ENCODE results near the gene LRRC28. TPM values are rescaled to one million over a fixed set of nuclear protein-coding genes. Genes with fewer than 3 reads are reported as not detected.

The LRRC28 gene
- total RNA-seq, 1 donor: 27.6 TPM

- DNase-seq (ENCODE audit: low read depth): no peak
- no peak for TF ChIP-seq CTCF (IDR thresholded peaks at IDR 0.05; ENCODE audit: insufficient read depth, low read depth, low read length)
These were observed 163.8 kb downstream of the LRRC28 start for GRCh38 chr15:99414755-99415731.

GRCh38 chr15:99416191-99417188 is 165.2 kb downstream of the LRRC28 start:
- TF ChIP-seq CTCF (IDR thresholded peaks at IDR 0.05; ENCODE audit: insufficient read depth, low read depth, low read length): no peak
- no peak for DNase-seq (ENCODE audit: low read depth)
- no peak overlapping the region for H3K4me3 ChIP-seq (ENCODE audit: low read depth, low read length)

More at GRCh38 chr15:99414755-99415731, 163.8 kb downstream of the LRRC28 start:
- H3K4me3 ChIP-seq (ENCODE audit: low read depth, low read length): no peak overlapping the region

- H3K4me3 ChIP-seq (ENCODE audit: low read depth, low read length): no peak overlapping the region
- DNase-seq (ENCODE audit: low read depth): peak; percentile 71
- TF ChIP-seq CTCF (IDR thresholded peaks at IDR 0.05; ENCODE audit: insufficient read depth, low read depth, low read length): no peak
These were observed 169.9 kb downstream of the LRRC28 start for GRCh38 chr15:99421172-99421656.

GRCh38 chr15:99421758-99422157 is 170.5 kb downstream of the LRRC28 start:
- no peak overlapping the region for H3K4me3 ChIP-seq (ENCODE audit: low read depth, low read length)
- TF ChIP-seq CTCF (IDR thresholded peaks at IDR 0.05; ENCODE audit: insufficient read depth, low read depth, low read length): no peak
- DNase-seq (ENCODE audit: low read depth): no peak

GRCh38 chr15:99423186-99424130 is 172.2 kb downstream of the LRRC28 start:
- DNase-seq (ENCODE audit: low read depth): no peak
- H3K4me3 ChIP-seq (ENCODE audit: low read depth, low read length): no peak overlapping the region
- no peak for TF ChIP-seq CTCF (IDR thresholded peaks at IDR 0.05; ENCODE audit: insufficient read depth, low read depth, low read length)
